GM12878 (cell line): ENCODE data around the gene MFSD12. TPM values are rescaled to one million over a fixed set of nuclear protein-coding genes. Genes with fewer than 3 reads are reported as not detected.

Experiments used
- ATAC-seq: fragments of 200-7000 bp; cut with Tn5 transposase; 3 replicates; pipeline ENCODE4 v1.9.1; 2020; ENCODE audit warnings: mild to moderate bottlenecking, moderate library complexity
- BruUV-seq: library from RNA; stranded (reverse); fragments of 400-500 nt; replicated peaks from 2 replicates; lab custom pipeline; 2021; lab: Mats Ljungman, UMichigan
- CTCF ChIA-PET: fragments of 300-600 bp; sonication (Branson Sonifier 250); formaldehyde crosslinking; extraction: SDS; loops from one replicate; lab custom pipeline; 2021; ENCODE audit warnings: inconsistent platforms; lab: Yijun Ruan, JAX
- POLR2A ChIA-PET: fragments of 350-600 bp; formaldehyde crosslinking; extraction: SDS; loops from one replicate; lab custom pipeline; 2021; ENCODE audit warnings: inconsistent platforms; lab: Charles Lee
- RAD21 ChIA-PET: fragments of 300-600 bp; sonication (Branson Sonifier 250); formaldehyde crosslinking; loops from one replicate; lab custom pipeline; 2023; ENCODE audit warnings: antibody characterized with exemption; ENCODE audit not compliant: unreplicated experiment; lab: Charles Lee
- SMC1A ChIA-PET: fragments of 300-600 bp; sonication (Branson Sonifier 250); formaldehyde crosslinking; loops from one replicate; lab custom pipeline; 2023; ENCODE audit not compliant: unreplicated experiment, uncharacterized antibody; lab: Charles Lee
- DNase-seq: peaks from one replicate; pipeline ENCODE4 v3.0.0-alpha.2; 2011; ENCODE audit warnings: low read depth, low spot score
- FAIRE-seq: peaks from 3 replicates; lab custom pipeline; 2011; peaks lifted over from hg19 to GRCh38; lab: Jason Lieb, UNC
- H2AFZ ChIP-seq: 2 replicates; pipeline ENCODE4 v1.6.0; 2011; ENCODE audit warnings: low read depth, low read length, control low read depth; ENCODE audit not compliant: control insufficient read depth
- H3K27ac ChIP-seq: 2 replicates; pipeline ENCODE4 v1.5.1; 2011; ENCODE audit warnings: control low read depth; ENCODE audit not compliant: control insufficient read depth, insufficient read depth
- H3K27me3 ChIP-seq, 2 experiments: replicated peaks in 1 of 2; 2 replicates each; pipeline versions ENCODE4 v1.6.0 to v1.6.1; 2011; ENCODE audit warnings: low read length in 1 of 2; ENCODE audit not compliant: control insufficient read depth in 2 of 2, insufficient read depth in 2 of 2
- H3K36me3 ChIP-seq, 2 experiments: 2 replicates each; pipeline ENCODE4 v1.5.1; 2011; ENCODE audit warnings: low read length in 1 of 2; ENCODE audit not compliant: control insufficient read depth in 2 of 2, insufficient read depth in 2 of 2
- H3K4me1 ChIP-seq: 2 replicates; pipeline ENCODE4 v1.6.1; 2011; ENCODE audit warnings: mild to moderate bottlenecking, low read length, moderate library complexity, mixed read lengths; ENCODE audit not compliant: control insufficient read depth, insufficient read depth
- H3K4me2 ChIP-seq: 2 replicates; pipeline ENCODE4 v1.6.0; 2011; ENCODE audit warnings: control low read depth; ENCODE audit not compliant: control insufficient read depth, insufficient read depth
- H3K4me3 ChIP-seq: fragments of 200-600 bp; sonication (generic); 2 replicates; pipeline ENCODE4 v1.5.1; 2016
- H3K79me2 ChIP-seq: 2 replicates; pipeline ENCODE4 v1.6.0; 2011; ENCODE audit warnings: low read length; ENCODE audit not compliant: control insufficient read depth, insufficient read depth
- H3K9ac ChIP-seq: 2 replicates; pipeline ENCODE4 v1.8.0; 2011; ENCODE audit warnings: low read length, control low read depth, mixed read lengths; ENCODE audit not compliant: control insufficient read depth, insufficient read depth
- H3K9me3 ChIP-seq: replicated peaks from 3 replicates; pipeline ENCODE4 v1.5.1; 2011; ENCODE audit warnings: mild to moderate bottlenecking, low read length; ENCODE audit not compliant: control insufficient read depth, insufficient read depth
- H4K20me1 ChIP-seq: 2 replicates; pipeline ENCODE4 v1.6.0; 2011; ENCODE audit not compliant: control insufficient read depth, insufficient read depth
- CEBPB ChIP-seq, 2 experiments: fragments of 150-350 bp in 1 of 2; IDR thresholded peaks; 2 replicates each; pipeline ENCODE4 v1.6.1; 2012 to 2014; ENCODE audit warnings: low read depth in 2 of 2, low read length in 2 of 2, borderline replicate concordance in 1 of 2, inconsistent platforms in 1 of 2
- CREB1 ChIP-seq: IDR thresholded peaks from 2 replicates; pipeline ENCODE4 v1.6.1; 2012; ENCODE audit warnings: low read depth, mild to moderate bottlenecking, inconsistent platforms
- EED ChIP-seq: sonication (generic); IDR thresholded peaks from 2 replicates; pipeline ENCODE4 v1.6.1; 2016; ENCODE audit warnings: antibody characterized with exemption, low read depth
- EGR1 ChIP-seq, 2 experiments: IDR thresholded peaks; 1 replicate in 1 of 2; 2 replicates in 1 of 2; pipeline ENCODE4 v1.6.1; 2011 to 2012; ENCODE audit warnings: low read depth in 2 of 2, low read length in 2 of 2, borderline replicate concordance in 1 of 2, mild to moderate bottlenecking in 1 of 2, moderate library complexity in 1 of 2
- ESRRA ChIP-seq: IDR thresholded peaks from 2 replicates; pipeline ENCODE4 v1.6.1; 2012; ENCODE audit warnings: mild to moderate bottlenecking, low read length, improper control_type of control experiment
- GABPA ChIP-seq: IDR thresholded peaks from 2 replicates; pipeline ENCODE4 v1.6.1; 2014; ENCODE audit warnings: antibody characterized with exemption, low read depth, mild to moderate bottlenecking, inconsistent platforms
- HDGF ChIP-seq: fragments of 450-650 bp; IDR thresholded peaks from 2 replicates; pipeline ENCODE4 v1.6.1; 2016; ENCODE audit warnings: antibody characterized with exemption
- NBN ChIP-seq: fragments of 450-650 bp; IDR thresholded peaks from 2 replicates; pipeline ENCODE4 v1.6.1; 2016
- NKRF ChIP-seq: fragments of 450-650 bp; conservative IDR thresholded peaks from 2 replicates; pipeline ENCODE4 v1.6.1; 2017; ENCODE audit warnings: mild to moderate bottlenecking, moderate library complexity
- NRF1 ChIP-seq: conservative IDR thresholded peaks from 2 replicates; pipeline ENCODE4 v1.6.1; 2011; ENCODE audit warnings: mild to moderate bottlenecking, low read depth, low read length, improper control_type of control experiment
- POLR2AphosphoS5 ChIP-seq: IDR thresholded peaks from 2 replicates; pipeline ENCODE4 v1.6.1; 2011; ENCODE audit warnings: mild to moderate bottlenecking, low read length, inconsistent platforms
- PRDM15 ChIP-seq: fragments of 450-650 bp; formaldehyde crosslinking; IDR thresholded peaks from 2 replicates; pipeline ENCODE4 v1.4.0; 2020; ENCODE audit warnings: mild to moderate bottlenecking, moderate library complexity
- RB1 ChIP-seq: fragments of 450-650 bp; formaldehyde crosslinking; IDR thresholded peaks from 2 replicates; pipeline ENCODE4 v1.6.1; 2017; ENCODE audit warnings: mild to moderate bottlenecking, borderline replicate concordance
- STAT3 ChIP-seq: IDR thresholded peaks from 2 replicates; pipeline ENCODE4 v1.6.1; 2011; ENCODE audit warnings: low read depth, low read length, improper control_type of control experiment
- WGBS: methylation state at CpG from one replicate; pipeline ENCODE4 v1.1.6; 2016; ENCODE audit warnings: low lambda C conversion rate; ENCODE audit not compliant: insufficient replicate concordance, insufficient coverage; ENCODE audit errors: missing lambda C conversion rate; 5-methylcytosine and 5-hydroxymethylcytosine counted together
- in situ Hi-C: fragments of 300-500 bp; cut with MboI; formaldehyde crosslinking; loops from 9 replicates; pipeline ENCODE4 v1.14.3; 2018; ENCODE audit warnings: mixed read lengths
- intact Hi-C: fragments of 100-400 bp; cut with micrococcal nuclease; formaldehyde crosslinking; loops from one replicate; pipeline ENCODE4 v1.14.2; 2022; ENCODE audit not compliant: unreplicated experiment
- polyA plus RNA-seq, 11 experiments: library from polyadenylated mRNA; depleted of rRNA in 4 of 11; unstranded in 6 of 11; stranded (reverse) in 5 of 11; fragments of >200 nt; fragmentation: Nextera tagmentation in 4 of 11; fragmentation: Illumina TruSeq in 1 of 11; extraction: Ambion mirVana in 4 of 11; extraction: Trizol in 1 of 11; gene quantifications; 1 replicate in 1 of 11; 2 replicates in 10 of 11; pipeline versions ENCODE4 v1.2.1 to v1.2.3, GENCODE V29; 2011 to 2016; ENCODE audit warnings: inconsistent platforms in 2 of 11, missing spikeins in 2 of 11, low read depth in 1 of 11
- total RNA-seq, 4 experiments: library from RNA; depleted of rRNA in 3 of 4; stranded (reverse); fragments of >200 nt in 3 of 4; fragmentation: Illumina TruSeq in 1 of 4; extraction: Trizol in 1 of 4; gene quantifications; 2 replicates each; pipeline versions ENCODE4 v1.2.1 to v1.2.3, GENCODE V29; 2013 to 2021
- TF ChIP-seq, protein P1 (sequence below): fragments of 450-650 bp; IDR thresholded peaks from 2 replicates; pipeline ENCODE4 v1.6.1; 2017; ENCODE audit warnings: mild to moderate bottlenecking

MFSD12 gene
- total and polyA plus RNA-seq, 10 of the 15 experiments (the other 5 are each of a cell fraction or from before 2014, with no cell fraction given): 0.58 to 65.9 (median 16.8) TPM

GRCh38 chr19:3497757-3498520 is 59.4 kb downstream of the MFSD12 start:
- H3K4me3 ChIP-seq: no peak overlapping the region
- H3K36me3 ChIP-seq: peaks cover 6 to 12% of the 10 kb centered on the region in 2 experiments
- no peak overlapping the region for H3K9ac ChIP-seq
- ChIA-PET SMC1A (no interaction called here), RAD21 (interaction anchor here (0.7 kb wide), 1 partner anchor 30 kb away, joined by 3 read pairs; no protein-coding TSS in a partner anchor), CTCF (interaction anchor here (1.4 kb wide), 1 partner anchor 13 kb away, joined by 6 read pairs; no protein-coding TSS in a partner anchor)
- FAIRE-seq (no peak), ATAC-seq (no peak)
- peaks cover 16% of the 10 kb centered on the region for H3K79me2 ChIP-seq
- in situ Hi-C loops: no loop called here
- TF ChIP-seq GABPA (no peak), NKRF (no peak), NBN (no peak), HDGF (no peak), ESRRA (no peak), STAT3 (no peak), PRDM15 (CRISPR knock-in tag) (no peak), NRF1 (no peak), CREB1 (no peak), POLR2AphosphoS5 (no peak), EED (no peak), EGR1 (IDR thresholded peaks at IDR 0.05; ENCODE audit: borderline replicate concordance in 1 of 2, low read depth in 2 of 2, low read length in 2 of 2) (no peak), CEBPB (IDR thresholded peaks at IDR 0.05; ENCODE audit: borderline replicate concordance in 1 of 2, low read depth in 2 of 2, low read length in 2 of 2) (no peak), RB1 (no peak)
- TF ChIP-seq, protein P1, sequence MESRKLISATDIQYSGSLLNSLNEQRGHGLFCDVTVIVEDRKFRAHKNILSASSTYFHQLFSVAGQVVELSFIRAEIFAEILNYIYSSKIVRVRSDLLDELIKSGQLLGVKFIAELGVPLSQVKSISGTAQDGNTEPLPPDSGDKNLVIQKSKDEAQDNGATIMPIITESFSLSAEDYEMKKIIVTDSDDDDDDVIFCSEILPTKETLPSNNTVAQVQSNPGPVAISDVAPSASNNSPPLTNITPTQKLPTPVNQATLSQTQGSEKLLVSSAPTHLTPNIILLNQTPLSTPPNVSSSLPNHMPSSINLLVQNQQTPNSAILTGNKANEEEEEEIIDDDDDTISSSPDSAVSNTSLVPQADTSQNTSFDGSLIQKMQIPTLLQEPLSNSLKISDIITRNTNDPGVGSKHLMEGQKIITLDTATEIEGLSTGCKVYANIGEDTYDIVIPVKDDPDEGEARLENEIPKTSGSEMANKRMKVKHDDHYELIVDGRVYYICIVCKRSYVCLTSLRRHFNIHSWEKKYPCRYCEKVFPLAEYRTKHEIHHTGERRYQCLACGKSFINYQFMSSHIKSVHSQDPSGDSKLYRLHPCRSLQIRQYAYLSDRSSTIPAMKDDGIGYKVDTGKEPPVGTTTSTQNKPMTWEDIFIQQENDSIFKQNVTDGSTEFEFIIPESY: no peak
- TF ChIP-seq, all 136 proteins: peak for 0
- intact Hi-C loops: no loop called here
- DNase-seq: no peak
- POLR2A ChIA-PET: no interaction called here
- Histone ChIP-seq H3K9me3 (no peaks in the 10 kb centered on the region; the same call in 2 of the 3 replicates), H2AFZ (no peak overlapping the region), H3K4me2 (no peak overlapping the region), H4K20me1 (no peaks in the 10 kb centered on the region), H3K27ac (no peak overlapping the region), H3K4me1 (peaks cover 2% of the 10 kb centered on the region; the same call in 1 of the 2 replicates), H3K27me3 (no peaks in the 10 kb centered on the region)
- 100% methylated on average over 5 of the region's 5 CpGs for WGBS
- BruUV-seq: no TSS peak
